ENCODE results near the gene VWDE. TPM values are rescaled to one million over a fixed set of nuclear protein-coding genes. Genes with fewer than 3 reads are reported as not detected.

Gene VWDE
- total and polyA plus RNA-seq, 7 donors: 0.05 TPM; not detected in 6

GRCh38 chr7:12369756-12370155 is 33.9 kb downstream of the VWDE start:
- no peak overlapping the region for H3K4me3 ChIP-seq
- TF ChIP-seq CTCF (IDR thresholded peaks at IDR 0.05): no peak
- 49 to 53% (median 52%) methylated on average over 6 of the region's 6 CpGs for WGBS, 3 donors
- no peak for DNase-seq
- no peaks in the 10 kb centered on the region for H3K9me3 ChIP-seq
- no peak overlapping the region for H3K27ac ChIP-seq
- H3K36me3 ChIP-seq (ENCODE audit: insufficient read depth in 1 of 2, low read depth in 1 of 2): no peaks in the 10 kb centered on the region
- H3K27me3 ChIP-seq (ENCODE audit: insufficient read depth in 3 of 3, low read length in 2 of 3): no peaks in the 10 kb centered on the region
- no peaks in the 10 kb centered on the region for H3K4me1 ChIP-seq
- intact Hi-C loops (cut with DNase I): no loop called here
- no peak for ATAC-seq

GRCh38 chr7:12369072-12369471 is 34.6 kb downstream of the VWDE start:
- DNase-seq (no peak), ATAC-seq (no peak)
- no peaks in the 10 kb centered on the region for H3K4me1 ChIP-seq
- H3K27me3 ChIP-seq (ENCODE audit: insufficient read depth in 3 of 3, low read length in 2 of 3): no peaks in the 10 kb centered on the region
- intact Hi-C loops (cut with DNase I): no loop called here
- no peak for TF ChIP-seq CTCF (IDR thresholded peaks at IDR 0.05)
- H3K27ac ChIP-seq: no peak overlapping the region
- H3K4me3 ChIP-seq: no peak overlapping the region
- H3K9me3 ChIP-seq: no peaks in the 10 kb centered on the region
- no peaks in the 10 kb centered on the region for H3K36me3 ChIP-seq (ENCODE audit: insufficient read depth in 1 of 2, low read depth in 1 of 2)

- Histone ChIP-seq H3K27me3 (ENCODE audit: insufficient read depth in 3 of 3, low read length in 2 of 3) (no peaks in the 10 kb centered on the region), H3K27ac (no peak overlapping the region), H3K9me3 (no peaks in the 10 kb centered on the region), H3K36me3 (ENCODE audit: insufficient read depth in 1 of 2, low read depth in 1 of 2) (no peaks in the 10 kb centered on the region), H3K4me3 (no peak overlapping the region), H3K4me1 (no peaks in the 10 kb centered on the region)
- no peak for ATAC-seq
- intact Hi-C loops (cut with DNase I): no loop called here
- WGBS, 3 donors: 41 to 61% (median 53%) methylated on average over 2 of the region's 2 CpGs
- DNase-seq: no peak
- TF ChIP-seq CTCF (IDR thresholded peaks at IDR 0.05): no peak
Measured at GRCh38 chr7:12360948-12361347, 42.7 kb downstream of the VWDE start.

- no peak for DNase-seq
- H3K27ac ChIP-seq: no peak overlapping the region
- no peak for TF ChIP-seq CTCF (IDR thresholded peaks at IDR 0.05)
- H3K4me3 ChIP-seq: no peak overlapping the region
- no peaks in the 10 kb centered on the region for H3K36me3 ChIP-seq (ENCODE audit: insufficient read depth in 1 of 2, low read depth in 1 of 2)
- no peak for ATAC-seq
- H3K9me3 ChIP-seq: no peaks in the 10 kb centered on the region
- intact Hi-C loops (cut with DNase I): no loop called here
- H3K4me1 ChIP-seq: no peaks in the 10 kb centered on the region
- H3K27me3 ChIP-seq (ENCODE audit: insufficient read depth in 3 of 3, low read length in 2 of 3): no peaks in the 10 kb centered on the region
Measured at GRCh38 chr7:12358694-12359093, 45.0 kb downstream of the VWDE start.

GRCh38 chr7:12357508-12357907 is 46.2 kb downstream of the VWDE start:
- TF ChIP-seq CTCF (IDR thresholded peaks at IDR 0.05): no peak
- no peaks in the 10 kb centered on the region for H3K27me3 ChIP-seq (ENCODE audit: insufficient read depth in 3 of 3, low read length in 2 of 3)
- intact Hi-C loops (cut with DNase I): no loop called here
- no peak overlapping the region for H3K27ac ChIP-seq
- no peaks in the 10 kb centered on the region for H3K36me3 ChIP-seq (ENCODE audit: insufficient read depth in 1 of 2, low read depth in 1 of 2)
- DNase-seq (no peak), ATAC-seq (no peak)
- no peaks in the 10 kb centered on the region for H3K9me3 ChIP-seq
- H3K4me3 ChIP-seq: no peak overlapping the region
- WGBS, 3 donors: 18 to 47% (median 20%) methylated on average over 1 of the region's 1 CpG
- no peaks in the 10 kb centered on the region for H3K4me1 ChIP-seq
